Measurements from ENCODE around the gene MVP. TPM values are rescaled to one million over a fixed set of nuclear protein-coding genes. Genes with fewer than 3 reads are reported as not detected.

The MVP gene
- total and polyA plus RNA-seq, 10 donors = 72.3 to 200 (median 152) TPM

- H3K36me3 ChIP-seq = peaks cover 0 to 100% (median 92%) of the 10 kb centered on the region in 6 donors
Measured at GRCh38 chr16:29840240-29840639, 20.0 kb downstream of the MVP start.

DNA sequence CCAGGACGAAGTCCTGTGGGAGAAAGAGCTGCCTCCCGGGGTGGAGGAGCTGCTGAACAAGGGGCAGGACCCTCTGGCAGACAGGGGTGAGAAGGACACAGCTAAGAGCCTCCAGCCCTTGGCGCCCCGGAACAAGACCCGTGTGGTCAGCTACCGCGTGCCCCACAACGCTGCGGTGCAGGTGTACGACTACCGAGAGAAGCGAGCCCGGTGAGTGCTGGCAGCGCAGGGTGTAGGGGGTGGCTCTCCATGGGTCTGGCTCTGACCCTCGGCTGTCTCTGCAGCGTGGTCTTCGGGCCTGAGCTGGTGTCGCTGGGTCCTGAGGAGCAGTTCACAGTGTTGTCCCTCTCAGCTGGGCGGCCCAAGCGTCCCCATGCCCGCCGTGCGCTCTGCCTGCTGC lies 21.4 kb downstream of the MVP start:
- TF ChIP-seq POLR2A (IDR thresholded peaks at IDR 0.05) = no peak
- TF ChIP-seq POLR2AphosphoS5 (IDR thresholded peaks at IDR 0.05) = peak in 1 of 3 donors; percentile 71
- 92 to 97% (median 94%) methylated on average over 11 to 23 of the region's 23 CpGs for WGBS, 5 donors
- H3K4me1 ChIP-seq = peaks cover 0 to 17% (median 6%) of the 10 kb centered on the region in 6 donors
- H3K36me3 ChIP-seq = peaks cover 0 to 100% (median 93%) of the 10 kb centered on the region in 6 donors
- H3K4me3 ChIP-seq = no peak overlapping the region
- no peak overlapping the region for H3K27ac ChIP-seq
- H3K9me3 ChIP-seq = no peaks in the 10 kb centered on the region
- no peak for DNase-seq
- H3K27me3 ChIP-seq (replicated peaks in 1 of 7) = no peaks in the 10 kb centered on the region
- intact Hi-C loops (cut with DNase I; ENCODE audit: low total_unique reads) = no loop called here

More at GRCh38 chr16:29840240-29840639, 20.0 kb downstream of the MVP start:
- Histone ChIP-seq H3K27me3 (replicated peaks in 1 of 7) (no peaks in the 10 kb centered on the region), H3K4me1 (peaks cover 0 to 17% (median 6%) of the 10 kb centered on the region in 6 donors), H3K4me3 (no peak overlapping the region), H3K27ac (peak overlapping the region in 4 of 8 donors; percentile 14 to 67 (median 32)), H3K9me3 (no peaks in the 10 kb centered on the region)
- 76 to 87% (median 76%) methylated on average over 9 to 10 of the region's 10 CpGs for WGBS, 5 donors
- no peak for DNase-seq
- intact Hi-C loops (cut with DNase I; ENCODE audit: low total_unique reads) = no loop called here
- TF ChIP-seq POLR2AphosphoS5 (IDR thresholded peaks at IDR 0.05) (peak; percentile 72 to 80 (median 74)), CTCF (IDR thresholded peaks at IDR 0.05 in 8 of 11, conservative IDR thresholded peaks at IDR 0.05 in 3 of 11) (no peak), POLR2A (IDR thresholded peaks at IDR 0.05) (no peak)

DNA sequence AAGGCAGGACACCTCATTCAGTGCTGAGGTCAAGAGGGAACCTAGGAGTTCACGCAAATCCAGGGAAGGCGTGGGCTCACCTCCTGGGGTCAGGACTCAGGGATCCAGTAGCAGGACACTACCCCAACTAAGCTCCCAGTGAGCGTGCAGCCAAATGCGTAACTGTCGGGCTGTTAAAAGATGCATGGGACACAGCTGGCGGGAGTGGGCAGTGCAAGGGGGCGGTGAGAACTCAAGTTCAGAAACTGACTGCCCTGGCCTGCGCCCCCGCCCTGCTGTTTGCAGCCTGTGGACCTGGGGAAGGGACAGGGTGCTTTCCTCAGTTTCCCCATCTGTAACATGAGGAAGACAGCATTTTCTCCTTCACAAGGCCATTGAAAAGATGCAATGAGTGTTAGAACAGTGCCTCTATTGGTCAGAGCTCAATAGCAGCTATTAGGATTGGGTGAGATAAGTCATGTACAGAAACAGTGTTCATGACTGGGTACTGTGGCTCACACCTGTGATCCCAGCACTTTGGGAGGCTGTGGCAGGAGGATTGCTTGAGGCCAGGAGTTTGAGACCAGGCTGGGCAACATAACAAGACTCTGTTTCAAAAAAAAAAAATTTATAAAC lies 22.6 kb downstream of the MVP start:
- Histone ChIP-seq H3K9me3 (no peaks in the 10 kb centered on the region), H3K27me3 (replicated peaks in 1 of 7) (no peaks in the 10 kb centered on the region), H3K27ac (no peak overlapping the region), H3K4me1 (peaks cover 0 to 17% (median 6%) of the 10 kb centered on the region in 6 donors), H3K36me3 (peaks cover 0 to 100% (median 93%) of the 10 kb centered on the region in 6 donors), H3K4me3 (no peak overlapping the region)
- intact Hi-C loops (cut with DNase I; ENCODE audit: low total_unique reads) = no loop called here
- peak in 1 of 3 donors; percentile 34 for TF ChIP-seq POLR2AphosphoS5 (IDR thresholded peaks at IDR 0.05)
- TF ChIP-seq CTCF (IDR thresholded peaks at IDR 0.05 in 8 of 11, conservative IDR thresholded peaks at IDR 0.05 in 3 of 11) = no peak
- no peak for DNase-seq
- 95 to 97% (median 96%) methylated on average over 9 of the region's 9 CpGs for WGBS, 5 donors

- TF ChIP-seq POLR2A (IDR thresholded peaks at IDR 0.05) = no peak
- TF ChIP-seq CTCF (IDR thresholded peaks at IDR 0.05 in 8 of 11, conservative IDR thresholded peaks at IDR 0.05 in 3 of 11) = no peak
- TF ChIP-seq POLR2AphosphoS5 (IDR thresholded peaks at IDR 0.05) = no peak
- H3K4me1 ChIP-seq = peaks cover 0 to 21% (median 13%) of the 10 kb centered on the region in 6 donors
- H3K9me3 ChIP-seq = no peaks in the 10 kb centered on the region
- intact Hi-C loops (cut with DNase I; ENCODE audit: low total_unique reads) = no loop called here
- peaks cover 0 to 100% (median 86%) of the 10 kb centered on the region in 6 donors for H3K36me3 ChIP-seq
- no peak overlapping the region for H3K4me3 ChIP-seq
- H3K27me3 ChIP-seq (replicated peaks in 1 of 7) = no peaks in the 10 kb centered on the region
- DNase-seq = no peak
- WGBS, 5 donors = 90 to 95% (median 93%) methylated on average over 5 to 8 of the region's 8 CpGs
- no peak overlapping the region for H3K27ac ChIP-seq
Measured at GRCh38 chr16:29843931-29844330, 23.7 kb downstream of the MVP start.

All from spleen (tissue), 11 donors.